GM19193 (cell line): Measurements from ENCODE around the gene TBC1D9.

ENCODE experiments used
- POLR2A ChIP-seq: IDR thresholded peaks from 4 replicates; pipeline ENCODE4 v1.6.1; 2011; ENCODE audit not compliant: insufficient read depth, insufficient read length; ENCODE audit errors: extremely low read depth

TBC1D9 gene

GRCh38 chr4:140764785-140765392, 8.7 kb upstream of the TBC1D9 start:
- no peak for TF ChIP-seq POLR2A

GRCh38 chr4:140762202-140762601, 6.0 kb upstream of the TBC1D9 start:
- no peak for TF ChIP-seq POLR2A

- no peak for TF ChIP-seq POLR2A
Observed at GRCh38 chr4:140757232-140757630, 1.0 kb upstream of the TBC1D9 start.

- TF ChIP-seq POLR2A = no peak
Observed at GRCh38 chr4:140755774-140756318, 339 bp downstream of the TBC1D9 start.

GRCh38 chr4:140754918-140755773, 1.0 kb downstream of the TBC1D9 start:
- TF ChIP-seq POLR2A = no peak

GRCh38 chr4:140753329-140753728, 2.9 kb downstream of the TBC1D9 start:
- no peak for TF ChIP-seq POLR2A

GRCh38 chr4:140752291-140753068, 3.7 kb downstream of the TBC1D9 start:
- no peak for TF ChIP-seq POLR2A

GRCh38 chr4:140750470-140750869, 5.7 kb downstream of the TBC1D9 start:
- no peak for TF ChIP-seq POLR2A

GRCh38 chr4:140748171-140748570, 8.0 kb downstream of the TBC1D9 start:
- TF ChIP-seq POLR2A = no peak

GRCh38 chr4:140744421-140744820, 11.8 kb downstream of the TBC1D9 start:
- no peak for TF ChIP-seq POLR2A

- peak; percentile 40 for TF ChIP-seq POLR2A
Observed at GRCh38 chr4:140743194-140743931, 12.8 kb downstream of the TBC1D9 start.

GRCh38 chr4:140742838-140743193, 13.4 kb downstream of the TBC1D9 start:
- TF ChIP-seq POLR2A = no peak

GRCh38 chr4:140740906-140741670, 15.1 kb downstream of the TBC1D9 start:
- no peak for TF ChIP-seq POLR2A

- no peak for TF ChIP-seq POLR2A
Observed at GRCh38 chr4:140740422-140740821, 15.8 kb downstream of the TBC1D9 start.
